HG02642 (cell line): ENCODE measurements around the gene AP2A1.

ENCODE experiments used
- ATAC-seq: cut with Tn5 transposase; IDR thresholded peaks from one replicate; pipeline ENCODE4 v1.9.1; 2021; ENCODE audit warnings: mild to moderate bottlenecking; ENCODE audit not compliant: unreplicated experiment, poor library complexity

AP2A1 gene

DNA sequence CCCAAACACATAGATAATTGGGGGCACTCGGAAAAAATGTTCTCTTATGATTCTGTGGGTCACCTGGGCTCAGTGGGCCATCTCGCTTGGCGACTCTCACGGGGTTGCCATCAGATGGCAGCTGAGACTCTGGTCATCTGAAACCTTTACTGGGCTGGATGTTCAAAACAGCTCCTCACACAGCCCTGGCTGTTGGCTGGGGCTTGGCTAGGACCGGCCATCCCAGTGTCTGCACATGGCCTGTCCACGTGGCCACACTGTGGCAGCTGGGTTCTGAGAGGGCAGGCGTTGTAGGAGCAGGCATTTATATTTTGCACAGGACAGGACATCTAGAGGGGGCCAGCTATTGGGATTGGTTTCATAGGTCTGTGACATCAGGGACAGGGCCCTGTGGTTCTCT is 66.8 kb downstream of the AP2A1 start:
- ATAC-seq = no peak

DNA sequence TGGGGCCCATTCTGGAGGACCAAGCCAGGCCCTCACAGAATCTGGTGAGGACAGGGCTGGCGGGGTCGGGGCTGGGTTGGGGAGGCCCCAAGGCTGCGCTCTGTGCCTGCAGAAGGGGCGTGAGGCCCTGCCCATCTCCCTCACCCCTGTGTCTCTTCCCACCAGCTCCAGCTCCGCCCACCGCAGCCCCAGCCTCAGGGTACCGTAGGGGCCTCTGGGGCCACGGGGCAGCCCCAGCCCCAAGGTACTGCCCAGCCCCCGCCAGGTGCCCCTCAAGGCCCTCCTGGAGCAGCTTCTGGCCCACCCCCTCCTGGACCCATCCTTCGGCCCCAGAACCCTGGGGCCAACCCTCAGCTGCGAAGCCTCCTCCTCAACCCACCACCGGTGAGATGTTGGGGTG is 68.8 kb downstream of the AP2A1 start:
- no peak for ATAC-seq

GRCh38 chr19:49836176-49837008 is 69.6 kb downstream of the AP2A1 start:
- ATAC-seq = no peak

DNA sequence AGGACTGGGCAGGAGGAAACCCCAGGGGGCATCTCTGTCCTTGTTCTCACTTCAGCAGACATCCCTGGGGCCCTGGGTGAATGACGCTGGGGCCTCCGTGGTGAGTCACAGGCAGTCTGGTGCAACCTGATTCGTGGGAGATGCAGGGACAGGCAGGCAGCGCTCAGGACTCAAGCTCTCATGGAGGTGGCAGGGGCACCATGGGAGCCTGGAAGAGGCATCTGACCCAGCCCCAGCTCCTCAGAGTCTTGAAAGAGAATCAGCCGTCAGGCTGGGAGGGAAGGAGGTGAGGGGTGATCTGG is 70.2 kb downstream of the AP2A1 start:
- no peak for ATAC-seq

GRCh38 chr19:49837425-49837824 is 70.6 kb downstream of the AP2A1 start:
- ATAC-seq = no peak

DNA sequence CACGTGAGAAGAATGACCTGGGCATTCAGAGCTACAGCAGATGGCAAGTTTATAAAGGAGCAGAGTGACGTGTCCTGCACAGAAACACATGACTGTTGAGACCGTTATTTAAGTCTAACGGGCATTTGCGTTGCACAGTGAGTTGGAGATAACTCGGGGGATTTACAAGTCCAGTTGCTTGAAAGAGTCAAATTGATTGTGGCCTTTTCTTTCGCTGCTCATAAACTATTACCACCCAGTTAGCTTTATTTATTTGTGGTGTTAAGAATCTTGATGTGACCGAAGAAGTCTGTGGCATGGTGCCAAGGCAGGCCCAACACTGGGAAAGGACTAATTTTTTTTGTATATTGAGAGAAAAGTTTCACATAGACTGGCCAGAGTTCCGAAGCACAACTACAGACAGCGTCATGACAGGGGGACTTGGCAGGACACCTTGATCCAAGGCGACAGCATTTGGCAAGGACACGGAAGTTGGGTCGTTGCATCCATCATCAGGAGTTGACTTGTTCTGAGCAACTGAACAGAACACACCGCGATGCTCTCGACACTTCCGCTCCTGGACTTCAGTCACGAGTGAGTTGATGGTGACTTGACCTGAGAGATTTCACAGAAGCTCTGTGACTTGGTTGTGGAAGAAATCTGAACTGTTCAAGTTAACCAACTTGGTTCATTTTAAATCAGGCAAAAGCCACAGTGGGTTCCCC is 72.2 kb downstream of the AP2A1 start:
- ATAC-seq = no peak

DNA sequence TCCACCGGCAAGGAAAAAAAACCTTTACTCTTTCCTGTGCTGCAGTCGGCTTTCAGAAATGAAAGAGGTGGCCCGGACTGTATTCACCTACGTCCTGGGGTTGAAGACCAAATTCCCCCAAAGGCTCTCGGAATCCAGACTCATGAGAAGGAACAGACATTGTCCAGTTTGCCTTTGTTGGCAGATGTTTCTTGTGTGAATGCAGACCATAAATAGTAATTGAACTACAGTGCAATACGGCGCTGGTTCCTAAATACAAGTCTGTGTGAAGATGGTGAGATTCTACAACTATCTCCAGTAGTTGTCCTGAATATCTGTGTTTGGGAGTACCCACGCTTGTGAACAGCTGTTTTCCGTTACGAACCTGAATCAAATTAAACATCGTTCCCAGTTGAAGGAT is 72.9 kb downstream of the AP2A1 start:
- ATAC-seq = no peak

GRCh38 chr19:49840321-49840720 is 73.5 kb downstream of the AP2A1 start:
- ATAC-seq = no peak

DNA sequence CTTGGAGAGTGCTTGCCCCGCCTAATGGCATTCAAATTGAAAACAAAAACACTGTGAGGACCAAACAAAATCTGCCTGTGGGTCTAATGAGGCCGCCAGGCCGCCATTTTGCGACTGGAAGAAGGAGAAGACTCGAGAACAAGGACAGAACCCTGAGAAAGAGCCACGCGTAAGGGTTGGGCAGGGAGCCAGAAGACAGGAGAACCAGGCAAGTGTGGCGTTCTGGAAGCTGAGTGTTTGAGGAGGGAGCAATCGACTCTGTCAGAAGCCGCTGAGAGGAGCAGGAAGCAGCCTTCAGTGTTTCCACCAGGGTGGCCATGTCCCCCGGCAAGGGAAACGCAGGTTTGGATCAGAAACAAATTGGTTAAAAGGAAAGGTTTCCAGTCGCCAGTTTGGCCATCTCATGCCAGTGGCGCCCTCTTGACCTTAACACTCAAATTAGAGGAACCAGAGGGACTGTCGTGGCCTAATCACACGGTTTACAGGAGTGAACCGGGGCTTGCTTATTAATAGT is 74.0 kb downstream of the AP2A1 start:
- ATAC-seq = no peak

- ATAC-seq = no peak
These were observed 76.5 kb downstream of the AP2A1 start for GRCh38 chr19:49843265-49843664.

- ATAC-seq = no peak
These were observed 77.6 kb downstream of the AP2A1 start for GRCh38 chr19:49844138-49845095.

DNA sequence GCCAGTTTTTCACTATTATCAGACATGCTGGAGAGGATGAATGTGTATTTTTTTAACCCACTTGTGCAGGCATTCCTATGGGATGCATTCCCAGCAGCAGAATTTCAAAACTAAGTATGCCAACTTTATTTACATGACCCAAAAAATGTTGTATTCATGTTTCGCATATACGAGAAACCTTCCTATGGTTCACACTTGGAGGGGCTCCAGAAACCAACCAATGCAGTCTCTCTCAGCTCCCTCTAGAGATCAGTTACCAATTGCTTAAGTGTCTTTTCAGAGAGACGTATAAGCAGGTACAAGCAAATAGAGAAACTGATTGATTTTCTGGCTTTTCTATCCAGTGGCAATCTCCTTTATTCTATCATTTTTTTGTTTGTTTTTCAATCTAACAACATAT is 78.6 kb downstream of the AP2A1 start:
- no peak for ATAC-seq

DNA sequence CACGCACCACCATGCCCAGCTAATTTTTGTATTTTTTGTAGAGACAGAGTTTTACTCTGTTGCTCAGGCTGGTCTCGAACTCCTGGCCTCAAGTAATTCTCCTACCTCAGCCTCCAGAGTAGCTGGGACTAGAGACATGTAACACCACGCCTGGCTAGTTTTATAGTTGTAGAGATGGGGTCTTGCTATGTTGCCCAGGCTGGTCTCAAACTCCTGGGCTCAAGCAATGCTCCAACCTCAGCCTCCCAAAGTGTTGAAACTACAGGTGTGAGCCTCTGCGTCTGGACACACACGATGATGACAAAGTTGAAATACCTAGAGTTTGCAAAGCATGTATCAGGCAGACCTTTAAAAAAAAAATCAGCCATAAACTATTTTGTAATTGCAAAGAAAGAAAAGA is 79.6 kb downstream of the AP2A1 start:
- ATAC-seq = no peak

DNA sequence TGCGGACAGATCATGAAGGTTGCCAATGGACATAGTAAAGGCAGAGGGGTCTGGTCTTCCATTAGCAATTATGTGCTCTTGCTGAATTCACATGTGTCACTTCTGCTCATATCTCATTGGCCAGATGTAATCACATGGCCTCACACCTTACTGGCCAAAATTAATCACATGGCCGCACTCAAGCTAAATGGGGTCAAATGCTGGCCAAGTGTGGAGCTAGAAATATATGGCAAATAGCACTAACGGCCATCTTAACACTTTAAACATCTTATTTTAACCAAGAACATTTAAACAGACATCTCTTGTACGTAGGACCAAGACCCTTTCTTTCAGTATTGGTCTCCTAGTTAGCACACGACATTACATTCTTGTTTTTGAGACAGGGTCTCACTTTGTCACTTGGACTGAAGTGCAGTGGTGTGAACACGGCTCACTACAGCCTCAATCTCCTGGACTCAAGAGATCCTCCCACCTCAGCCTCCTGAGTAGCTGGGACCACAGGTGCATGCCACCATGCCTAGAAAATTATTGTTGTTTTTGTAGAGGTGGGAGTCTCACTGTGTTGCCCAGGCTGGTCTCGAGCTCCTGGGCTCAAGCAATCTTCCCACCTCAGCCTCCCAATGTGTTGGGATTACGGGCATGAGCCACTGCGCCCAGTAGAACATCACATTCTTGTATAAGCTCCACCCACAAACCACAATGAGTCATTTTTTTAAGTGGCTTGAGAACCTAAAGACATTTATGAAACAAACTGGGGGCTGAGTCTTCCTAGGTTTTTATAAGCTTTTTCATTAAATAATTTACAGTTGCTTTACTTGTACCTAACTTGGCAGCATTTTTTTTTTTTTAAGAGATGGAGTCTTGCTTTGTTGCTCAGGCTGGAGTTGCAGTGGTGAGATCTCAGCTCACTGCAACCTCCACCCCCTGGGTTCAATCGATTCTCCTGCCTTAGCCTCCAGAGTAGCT is 81.2 kb downstream of the AP2A1 start:
- ATAC-seq = no peak

- ATAC-seq = no peak
These were observed 82.1 kb downstream of the AP2A1 start for GRCh38 chr19:49848938-49849337.

GRCh38 chr19:49849433-49850220 is 82.8 kb downstream of the AP2A1 start:
- ATAC-seq = no peak

DNA sequence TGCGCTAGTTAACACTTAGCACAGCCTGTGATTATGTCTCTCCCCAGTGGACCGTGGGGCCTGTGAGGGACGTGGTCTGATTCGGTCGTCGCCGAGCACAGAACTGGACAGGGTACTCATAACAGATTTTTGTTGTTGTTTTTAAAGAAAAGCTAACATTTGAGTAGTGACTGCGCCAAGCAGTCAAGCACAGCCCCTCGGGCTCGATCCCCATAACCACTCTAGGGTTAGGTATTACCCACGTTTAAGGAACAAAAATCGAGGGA is 83.4 kb downstream of the AP2A1 start:
- ATAC-seq = no peak

DNA sequence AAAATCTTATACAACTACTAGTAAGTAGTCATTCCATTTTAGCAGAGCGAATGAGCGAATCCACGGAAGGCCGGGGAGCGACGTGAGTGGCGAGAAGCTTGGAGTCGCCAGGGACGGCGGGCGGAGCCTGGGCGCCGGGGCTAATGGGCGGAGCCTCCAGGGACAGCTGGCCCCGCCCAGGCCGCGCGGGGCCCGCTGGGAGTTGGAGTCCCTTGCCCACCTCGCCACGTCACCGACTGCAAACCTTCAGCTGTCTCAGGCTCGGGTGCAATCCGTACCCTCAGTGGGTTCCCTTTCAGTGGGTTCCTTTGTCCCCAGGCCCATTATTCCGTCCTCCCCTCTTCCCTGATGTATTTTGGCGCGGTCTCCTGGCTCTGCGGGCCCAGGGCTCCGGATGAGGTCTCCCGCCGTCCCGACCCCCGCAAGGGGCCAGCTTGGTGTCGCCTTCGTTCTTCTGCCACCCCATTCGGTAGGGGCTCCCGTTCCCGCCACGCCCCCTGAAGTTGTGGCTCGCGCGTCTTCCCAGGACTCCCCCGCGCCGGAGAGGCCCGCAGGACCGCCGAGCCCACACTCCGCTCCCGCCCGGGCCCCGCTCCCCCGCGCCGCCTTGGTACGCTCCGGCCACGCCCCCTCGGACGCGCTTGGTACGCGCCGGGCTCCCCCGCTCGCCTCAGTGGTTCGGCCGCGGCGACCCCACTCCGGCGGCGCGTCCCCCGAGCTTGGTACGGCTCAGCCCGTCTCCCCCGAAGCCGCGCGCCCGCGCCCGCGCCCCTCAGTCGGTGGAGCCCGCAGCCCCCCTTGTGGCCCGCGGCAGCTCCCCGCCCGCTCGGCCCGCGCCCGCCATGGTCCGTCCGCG is 83.9 kb downstream of the AP2A1 start, which contains the start of gene PTOV1:
Gene PTOV1 (plus strand): TSS at position 673 of the 856 bp plus-strand sequence.
- peak; percentile 78 for ATAC-seq
